Measurements from ENCODE around the gene FGD5.

FGD5 gene

GRCh38 chr3:14783480-14784086 lies 35.2 kb upstream of the FGD5 start:
- no peak for TF ChIP-seq CTCF (conservative IDR thresholded peaks at IDR 0.05; ENCODE audit: low read depth, low read length)

GRCh38 chr3:14784087-14784681 lies 34.6 kb upstream of the FGD5 start:
- no peak overlapping the region for H3K4me3 ChIP-seq (ENCODE audit: low read length)
- TF ChIP-seq CTCF (conservative IDR thresholded peaks at IDR 0.05; ENCODE audit: low read depth, low read length) = no peak
- DNase-seq (ENCODE audit: low read depth) = no peak

More at GRCh38 chr3:14783480-14784086, 35.2 kb upstream of the FGD5 start:
- DNase-seq (ENCODE audit: low read depth) = no peak
- H3K4me3 ChIP-seq (ENCODE audit: low read length) = no peak overlapping the region

GRCh38 chr3:14785207-14786155 lies 33.3 kb upstream of the FGD5 start:
- DNase-seq (ENCODE audit: low read depth) = no peak
- no peak for TF ChIP-seq CTCF (conservative IDR thresholded peaks at IDR 0.05; ENCODE audit: low read depth, low read length)
- no peak overlapping the region for H3K4me3 ChIP-seq (ENCODE audit: low read length)

DNA sequence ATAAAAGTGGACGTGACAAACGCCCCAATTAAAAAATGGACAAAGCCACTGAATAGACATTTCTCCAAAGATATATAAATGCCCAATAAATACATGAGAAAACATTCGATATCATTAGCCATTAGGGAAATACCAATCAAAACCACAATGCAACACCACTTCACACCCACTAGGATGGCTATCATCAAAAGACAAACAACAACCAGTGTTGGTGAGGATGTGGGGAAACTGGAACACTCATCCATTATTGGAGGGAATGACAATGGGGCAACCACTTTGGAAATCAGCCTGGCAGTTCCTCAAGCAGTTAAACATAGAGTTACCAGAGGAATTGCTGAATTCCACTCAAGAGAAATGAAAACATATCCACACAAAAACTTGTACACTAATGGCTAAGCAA lies 32.4 kb upstream of the FGD5 start:
- no peak for DNase-seq (ENCODE audit: low read depth)
- TF ChIP-seq CTCF (conservative IDR thresholded peaks at IDR 0.05; ENCODE audit: low read depth, low read length) = no peak
- no peak overlapping the region for H3K4me3 ChIP-seq (ENCODE audit: low read length)

- no peak overlapping the region for H3K4me3 ChIP-seq (ENCODE audit: low read length)
- TF ChIP-seq CTCF (conservative IDR thresholded peaks at IDR 0.05; ENCODE audit: low read depth, low read length) = no peak
- no peak for DNase-seq (ENCODE audit: low read depth)
Measured at GRCh38 chr3:14787630-14788029, 31.1 kb upstream of the FGD5 start.

- no peak for TF ChIP-seq CTCF (conservative IDR thresholded peaks at IDR 0.05; ENCODE audit: low read depth, low read length)
- no peak for DNase-seq (ENCODE audit: low read depth)
- no peak overlapping the region for H3K4me3 ChIP-seq (ENCODE audit: low read length)
Measured at GRCh38 chr3:14788644-14789043, 30.1 kb upstream of the FGD5 start.
